Heart right ventricle (tissue), 16 donors: ENCODE results near the gene DDX20. TPM values are rescaled to one million over a fixed set of nuclear protein-coding genes. Genes with fewer than 3 reads are reported as not detected.

Experiments used
- ATAC-seq, 8 donors: fragments of 200-7000 bp; cut with Tn5 transposase; one replicate each; pipeline ENCODE4 v1.9.1; 2020; ENCODE audit warnings: mild to moderate bottlenecking in 8 of 8, moderate library complexity in 8 of 8, moderate number of reproducible peaks in 1 of 8
- DNase-seq, 2 donors: peaks; one replicate each; pipeline ENCODE4 v3.0.0-alpha.2; 2020
- H3K27ac ChIP-seq, 10 donors: fragments of 200-600 bp; sonication (generic) in 2 of 10; one replicate each; pipeline versions ENCODE4 v1.5.0 to v1.8.0; 2020 to 2022; ENCODE audit warnings: mild to moderate bottlenecking in 3 of 10
- H3K27me3 ChIP-seq, 7 donors: fragments of 200-600 bp; one replicate each; pipeline ENCODE4 v1.8.0; 2021 to 2022; ENCODE audit warnings: mild to moderate bottlenecking in 2 of 7
- H3K36me3 ChIP-seq, 9 donors: fragments of 200-600 bp; sonication (generic) in 1 of 9; one replicate each; pipeline versions ENCODE4 v1.5.0 to v1.8.0; 2020 to 2022; ENCODE audit warnings: mild to moderate bottlenecking in 2 of 9
- H3K4me1 ChIP-seq, 9 donors: fragments of 200-600 bp; sonication (generic) in 1 of 9; one replicate each; pipeline versions ENCODE4 v1.5.0 to v1.8.0; 2020 to 2022; ENCODE audit warnings: mild to moderate bottlenecking in 4 of 9
- H3K4me3 ChIP-seq, 10 donors: fragments of 200-600 bp; sonication (generic) in 2 of 10; one replicate each; pipeline versions ENCODE4 v1.5.0 to v1.8.0; 2020 to 2022; ENCODE audit warnings: mild to moderate bottlenecking in 7 of 10, moderate library complexity in 2 of 10
- H3K9me3 ChIP-seq, 11 donors: fragments of 200-600 bp in 10 of 11; sonication (generic) in 2 of 11; one replicate each; pipeline versions ENCODE4 v1.5.0 to v1.8.0; 2013 to 2022; ENCODE audit warnings: mild to moderate bottlenecking in 2 of 11, control low read depth in 1 of 11, moderate library complexity in 1 of 11
- WGBS, 2 donors: extraction: QIAGEN DNeasy Blood & Tissue Kit; methylation state at CpG; one replicate each; pipeline ENCODE4 v1.1.7; 2013; ENCODE audit warnings: inconsistent platforms in 1 of 2; 5-methylcytosine and 5-hydroxymethylcytosine counted together
- intact Hi-C, 10 donors: fragments of 100-400 bp; cut with DNase I; formaldehyde crosslinking; loops; one replicate each; pipeline versions ENCODE4 v1.11.1 to v1.14.2; 2022
- polyA plus RNA-seq, 2 donors: library from polyadenylated mRNA; stranded (reverse); fragments of 200-250 nt; gene quantifications; one replicate each; pipeline ENCODE4 v1.2.3, GENCODE V29; 2013
- total RNA-seq, 10 donors: library from RNA; stranded (reverse); fragmentation: NEBNext Ultra II Directional in 3 of 10; extraction: Animal tissue kit (Norgen Biotek cat#: 25700) in 3 of 10; gene quantifications; one replicate each; pipeline versions ENCODE4 v1.2.1 to v1.2.4, GENCODE V29; 2021 to 2023
- TF ChIP-seq, protein P1 (sequence below), 9 donors: fragments of 200-600 bp; sonication (generic) in 2 of 9; IDR thresholded peaks; one replicate each; pipeline versions ENCODE4 v1.5.0 to v1.8.0; 2021 to 2022; ENCODE audit warnings: antibody characterized with exemption in 9 of 9, mild to moderate bottlenecking in 5 of 9, moderate library complexity in 1 of 9
- donor health status: Arrhythmogenic right ventricular cardiomyopathy.
- donor health status: ischemic (EF 13 %, LVEDD 7.1; RV severe dilation, severe dysfunction).
- donor health status: healthy with polysubstance abuse.
- donor health status: DM: no; HTN: yes; CAD: no.
- donor health status: DM: no; HTN: no; CAD: no.
- donor health status: ischemic (EF 25% LVEDD 6.9; RV normal size, moderate dysfunction).
- donor health status: ischemic (EF 25% LVEDD 5.7; RV mildly dilated, moderate dysfunction).
- donor health status: healthy.
- donor health status: DM: yes; HTN: yes; CAD: no.
- donor health status: Ischemic cardiomyopathy.
- donor health status: ischemic (EF 35%, LVEDD 5.7; RV mildly dilated, moderate dysfunction).
- donor health status: nonischemic (EF 11% LVEDD 7.7; RV severe dilation, severe dysfunction).
- donor health status: DM: yes; HTN: yes; CAD: no.
- donor health status: PGD.
- donor health status: ischemic (EF 29% LVEDD 5.4; RV normal size, mild dysfunction).
- donor health status: nonischemic (EF 23%, LVEDD 6.1; RV moderate dilation, normal function).

Gene DDX20
- total and polyA plus RNA-seq, 12 donors: 4.0 to 10.0 (median 6.4) TPM

DNA sequence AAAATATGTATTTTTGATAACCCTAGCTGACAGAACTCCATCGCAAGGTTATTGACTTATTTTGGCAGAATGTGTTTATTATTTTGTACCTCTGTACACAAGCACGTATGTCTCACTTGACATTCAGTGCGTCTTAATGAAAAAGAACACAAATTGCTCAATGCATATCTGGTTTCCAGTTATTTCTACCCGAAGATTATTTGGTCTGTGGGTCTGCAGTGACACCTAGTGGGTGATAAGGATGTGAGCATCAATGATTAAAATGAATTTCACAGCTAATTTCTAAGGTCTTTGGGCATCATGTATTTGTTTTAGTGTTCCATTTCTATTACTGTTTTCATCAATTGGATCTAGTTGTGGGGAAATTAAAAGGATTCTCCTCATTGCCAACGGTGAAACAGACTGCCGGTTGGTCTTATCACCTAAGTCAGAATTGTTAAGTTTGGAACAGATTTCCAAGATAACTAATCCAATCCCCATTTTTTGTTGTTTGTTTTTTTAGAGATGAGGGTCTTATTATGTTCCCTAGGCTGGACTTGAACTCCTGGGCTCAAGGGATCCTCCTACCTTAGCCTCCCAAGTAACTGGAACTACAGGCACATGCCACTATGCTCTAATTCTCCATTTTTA is 13.9 kb downstream of the DDX20 start:
- Histone ChIP-seq H3K4me3 (no peak overlapping the region), H3K36me3 (peaks cover 0 to 62% (median 17%) of the 10 kb centered on the region in 9 donors), H3K27me3 (no peaks in the 10 kb centered on the region), H3K27ac (no peak overlapping the region), H3K9me3 (no peaks in the 10 kb centered on the region), H3K4me1 (peaks cover 0 to 7% (median 0%) of the 10 kb centered on the region in 9 donors)
- intact Hi-C loops: loop anchor here in 6 of 10 donors (1.0 to 10.0 kb wide), 6 partner anchors 54 to 547 kb away; partner anchors contain the start of gene CHI3L2 (in 2 of the 6)
- ATAC-seq (peak in 4 of 8 donors; percentile 41 to 71 (median 48)), DNase-seq (peak in 1 of 2 donors; percentile 24)
- TF ChIP-seq, protein P1, sequence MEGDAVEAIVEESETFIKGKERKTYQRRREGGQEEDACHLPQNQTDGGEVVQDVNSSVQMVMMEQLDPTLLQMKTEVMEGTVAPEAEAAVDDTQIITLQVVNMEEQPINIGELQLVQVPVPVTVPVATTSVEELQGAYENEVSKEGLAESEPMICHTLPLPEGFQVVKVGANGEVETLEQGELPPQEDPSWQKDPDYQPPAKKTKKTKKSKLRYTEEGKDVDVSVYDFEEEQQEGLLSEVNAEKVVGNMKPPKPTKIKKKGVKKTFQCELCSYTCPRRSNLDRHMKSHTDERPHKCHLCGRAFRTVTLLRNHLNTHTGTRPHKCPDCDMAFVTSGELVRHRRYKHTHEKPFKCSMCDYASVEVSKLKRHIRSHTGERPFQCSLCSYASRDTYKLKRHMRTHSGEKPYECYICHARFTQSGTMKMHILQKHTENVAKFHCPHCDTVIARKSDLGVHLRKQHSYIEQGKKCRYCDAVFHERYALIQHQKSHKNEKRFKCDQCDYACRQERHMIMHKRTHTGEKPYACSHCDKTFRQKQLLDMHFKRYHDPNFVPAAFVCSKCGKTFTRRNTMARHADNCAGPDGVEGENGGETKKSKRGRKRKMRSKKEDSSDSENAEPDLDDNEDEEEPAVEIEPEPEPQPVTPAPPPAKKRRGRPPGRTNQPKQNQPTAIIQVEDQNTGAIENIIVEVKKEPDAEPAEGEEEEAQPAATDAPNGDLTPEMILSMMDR (IDR thresholded peaks at IDR 0.05): peak; percentile 67 to 88 (median 81)
- 40 to 47% methylated on average over 6 of the region's 6 CpGs for WGBS, 2 donors

DNA sequence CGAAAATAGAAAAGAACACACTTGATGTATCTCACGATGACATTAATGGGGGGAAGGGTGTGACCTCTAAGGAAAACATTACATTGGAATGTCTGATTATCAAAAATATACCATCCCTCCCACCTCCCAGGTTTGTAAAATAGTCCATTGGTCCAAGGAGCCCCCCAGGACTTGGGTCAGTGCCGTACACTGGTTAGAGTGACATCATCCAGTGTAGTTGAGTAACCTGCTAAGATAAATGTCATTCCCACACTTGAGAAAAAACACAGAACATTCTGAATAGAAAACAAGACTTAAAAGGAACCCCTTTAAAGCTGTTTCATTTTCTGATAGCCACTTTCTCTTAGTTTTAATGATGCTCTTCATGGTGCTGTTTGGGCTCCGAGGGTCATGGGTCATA is 15.2 kb downstream of the DDX20 start:
- H3K27me3 ChIP-seq: no peaks in the 10 kb centered on the region
- 77 to 80% methylated on average over 4 of the region's 4 CpGs for WGBS, 2 donors
- H3K36me3 ChIP-seq: peaks cover 0 to 49% (median 16%) of the 10 kb centered on the region in 9 donors
- ATAC-seq: peak in 1 of 8 donors; percentile 42
- H3K9me3 ChIP-seq: no peaks in the 10 kb centered on the region
- no peak overlapping the region for H3K4me3 ChIP-seq
- DNase-seq: no peak
- peaks cover 0 to 7% (median 0%) of the 10 kb centered on the region in 9 donors for H3K4me1 ChIP-seq
- intact Hi-C loops: loop anchor here in 1 of 10 donors (5.0 kb wide), 1 partner anchor 549 kb away; no protein-coding TSS in a partner anchor
- H3K27ac ChIP-seq: no peak overlapping the region
- TF ChIP-seq, protein P1 (IDR thresholded peaks at IDR 0.05): no peak

DNA sequence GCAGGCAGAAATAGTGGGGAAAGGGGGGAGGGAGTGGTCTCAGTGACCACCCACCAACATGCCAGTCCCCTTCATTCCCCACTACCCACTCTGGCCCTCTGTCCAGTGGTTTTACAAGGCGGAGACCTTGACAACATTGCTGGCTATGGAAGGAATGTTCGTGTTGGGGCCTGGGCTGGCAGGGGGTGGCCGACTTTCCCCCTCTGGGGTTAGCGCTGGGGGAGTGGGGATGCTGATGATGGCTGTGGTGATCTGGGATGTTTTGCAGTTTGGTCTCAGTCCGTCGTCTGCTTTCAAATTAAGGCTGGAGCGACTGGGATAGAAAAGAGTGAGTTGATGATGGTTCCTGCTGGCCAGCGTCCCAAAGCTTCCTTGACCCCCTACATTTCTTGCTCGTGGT is 20.3 kb downstream of the DDX20 start:
- TF ChIP-seq, protein P1 (IDR thresholded peaks at IDR 0.05): no peak
- Histone ChIP-seq H3K9me3 (no peaks in the 10 kb centered on the region), H3K4me3 (no peak overlapping the region), H3K27me3 (no peaks in the 10 kb centered on the region), H3K27ac (no peak overlapping the region), H3K4me1 (peaks cover 0 to 6% (median 0%) of the 10 kb centered on the region in 9 donors), H3K36me3 (peaks cover 0 to 14% (median 0%) of the 10 kb centered on the region in 9 donors)
- intact Hi-C loops: loop anchor here in 1 of 10 donors (5.0 kb wide), 1 partner anchor 411 kb away; no protein-coding TSS in a partner anchor
- 54 to 70% methylated on average over 9 of the region's 9 CpGs for WGBS, 2 donors
- ATAC-seq: no peak
- no peak for DNase-seq

DNA sequence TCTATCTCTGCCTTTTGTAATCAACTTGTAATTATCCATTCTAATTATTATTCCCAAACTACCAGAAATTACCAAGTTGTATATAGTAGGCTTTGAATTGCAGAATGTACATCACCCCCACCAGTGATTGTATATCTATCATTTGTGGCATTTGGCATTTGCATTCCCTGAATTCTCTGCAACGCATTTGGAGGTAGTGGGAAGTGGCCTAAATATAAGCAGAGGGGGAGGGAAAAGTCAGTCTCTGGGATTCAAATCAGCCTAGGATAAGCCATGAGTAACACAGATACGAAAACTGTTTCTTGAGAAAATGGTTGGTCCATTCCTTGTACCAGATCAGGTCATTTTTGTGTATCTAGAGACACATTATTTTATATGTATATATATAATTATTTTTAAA is 20.7 kb downstream of the DDX20 start:
- Histone ChIP-seq H3K36me3 (peaks cover 0 to 13% (median 0%) of the 10 kb centered on the region in 9 donors), H3K27me3 (no peaks in the 10 kb centered on the region), H3K9me3 (no peaks in the 10 kb centered on the region), H3K4me1 (peaks cover 0 to 6% (median 0%) of the 10 kb centered on the region in 9 donors), H3K27ac (no peak overlapping the region), H3K4me3 (no peak overlapping the region)
- TF ChIP-seq, protein P1 (IDR thresholded peaks at IDR 0.05): no peak
- DNase-seq (no peak), ATAC-seq (no peak)
- WGBS, 2 donors: 51 to 54% methylated on average over 2 of the region's 2 CpGs
- intact Hi-C loops: loop anchor here in 1 of 10 donors (5.0 kb wide), 1 partner anchor 411 kb away; no protein-coding TSS in a partner anchor
